GM12878 (cell line): ENCODE results near the gene CACNA1G.

Experiments used
- CEBPZ ChIP-seq: fragments of 150-350 bp; IDR thresholded peaks from 2 replicates; pipeline ENCODE4 v1.6.1; 2016; ENCODE audit warnings: low read depth, low read length
- CHD4 ChIP-seq: fragments of 200-600 bp; sonication (generic); IDR thresholded peaks from 2 replicates; pipeline ENCODE4 v1.6.1; 2016; ENCODE audit warnings: mild to moderate bottlenecking
- ESRRA ChIP-seq: IDR thresholded peaks from 2 replicates; pipeline ENCODE4 v1.6.1; 2012; ENCODE audit warnings: mild to moderate bottlenecking, low read length, improper control_type of control experiment
- EZH2 ChIP-seq: IDR thresholded peaks from 2 replicates; pipeline ENCODE4 v1.6.1; 2012; ENCODE audit warnings: low read depth, mild to moderate bottlenecking, control low read depth, inconsistent platforms, low read length, borderline replicate concordance; ENCODE audit not compliant: control insufficient read depth
- FOXK2 ChIP-seq: fragments of 450-650 bp; IDR thresholded peaks from 2 replicates; pipeline ENCODE4 v1.6.1; 2017; ENCODE audit warnings: mild to moderate bottlenecking, moderate library complexity
- HDGF ChIP-seq: fragments of 450-650 bp; IDR thresholded peaks from 2 replicates; pipeline ENCODE4 v1.6.1; 2016; ENCODE audit warnings: antibody characterized with exemption
- JUNB ChIP-seq: IDR thresholded peaks from 2 replicates; pipeline ENCODE4 v1.6.1; 2016; ENCODE audit warnings: antibody characterized with exemption, mild to moderate bottlenecking
- MEF2A ChIP-seq: IDR thresholded peaks from 2 replicates; pipeline ENCODE4 v1.6.1; 2011; ENCODE audit warnings: low read depth, mild to moderate bottlenecking, low read length, moderate library complexity; ENCODE audit not compliant: insufficient read depth
- NFIC ChIP-seq: IDR thresholded peaks from 2 replicates; pipeline ENCODE4 v1.6.1; 2012; ENCODE audit warnings: low read depth, mild to moderate bottlenecking, inconsistent platforms, low read length, moderate library complexity
- POLR2A ChIP-seq: IDR thresholded peaks from 2 replicates; pipeline ENCODE4 v1.6.1; 2011; ENCODE audit warnings: low read depth, mild to moderate bottlenecking, low read length
- REST ChIP-seq: IDR thresholded peaks from 2 replicates; pipeline ENCODE4 v1.6.1; 2012; ENCODE audit warnings: mild to moderate bottlenecking, low read depth, low read length
- SMC3 ChIP-seq: IDR thresholded peaks from 2 replicates; pipeline ENCODE4 v1.6.1; 2011; ENCODE audit warnings: low read length, improper control_type of control experiment, borderline replicate concordance
- ZBTB33 ChIP-seq: fragments of 450-650 bp; IDR thresholded peaks from 2 replicates; pipeline ENCODE4 v1.6.1; 2017; ENCODE audit warnings: mild to moderate bottlenecking
- TF ChIP-seq, protein P1 (sequence below), 3 experiments: IDR thresholded peaks in 2 of 3; conservative IDR thresholded peaks in 1 of 3; 2 replicates each; pipeline ENCODE4 v1.5.1; 2011; ENCODE audit warnings: low read depth in 3 of 3, low read length in 3 of 3, mild to moderate bottlenecking in 3 of 3, control low read depth in 2 of 3, moderate library complexity in 2 of 3, inconsistent platforms in 1 of 3, mixed read lengths in 1 of 3; ENCODE audit not compliant: control insufficient read depth in 2 of 3, insufficient read depth in 1 of 3; ENCODE audit errors: extremely low read depth in 1 of 3

GRCh38 chr17:50642071-50642721 is 81.7 kb downstream of the CACNA1G start:
- TF ChIP-seq, protein P1, sequence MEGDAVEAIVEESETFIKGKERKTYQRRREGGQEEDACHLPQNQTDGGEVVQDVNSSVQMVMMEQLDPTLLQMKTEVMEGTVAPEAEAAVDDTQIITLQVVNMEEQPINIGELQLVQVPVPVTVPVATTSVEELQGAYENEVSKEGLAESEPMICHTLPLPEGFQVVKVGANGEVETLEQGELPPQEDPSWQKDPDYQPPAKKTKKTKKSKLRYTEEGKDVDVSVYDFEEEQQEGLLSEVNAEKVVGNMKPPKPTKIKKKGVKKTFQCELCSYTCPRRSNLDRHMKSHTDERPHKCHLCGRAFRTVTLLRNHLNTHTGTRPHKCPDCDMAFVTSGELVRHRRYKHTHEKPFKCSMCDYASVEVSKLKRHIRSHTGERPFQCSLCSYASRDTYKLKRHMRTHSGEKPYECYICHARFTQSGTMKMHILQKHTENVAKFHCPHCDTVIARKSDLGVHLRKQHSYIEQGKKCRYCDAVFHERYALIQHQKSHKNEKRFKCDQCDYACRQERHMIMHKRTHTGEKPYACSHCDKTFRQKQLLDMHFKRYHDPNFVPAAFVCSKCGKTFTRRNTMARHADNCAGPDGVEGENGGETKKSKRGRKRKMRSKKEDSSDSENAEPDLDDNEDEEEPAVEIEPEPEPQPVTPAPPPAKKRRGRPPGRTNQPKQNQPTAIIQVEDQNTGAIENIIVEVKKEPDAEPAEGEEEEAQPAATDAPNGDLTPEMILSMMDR (IDR thresholded peaks at IDR 0.05 in 2 of 3, conservative IDR thresholded peaks at IDR 0.05 in 1 of 3; ENCODE audit: control insufficient read depth in 2 of 3, extremely low read depth in 1 of 3, insufficient read depth in 1 of 3, low read depth in 3 of 3, low read length in 3 of 3) = no peak
- TF ChIP-seq SMC3 (no peak), CHD4 (no peak), NFIC (no peak), POLR2A (no peak), MEF2A (no peak), REST (no peak), CEBPZ (no peak), EZH2 (no peak), ZBTB33 (no peak), FOXK2 (no peak), HDGF (no peak), ESRRA (no peak), JUNB (no peak)
